ENCODE data around the gene SDHA.
"Not testable (repeated sequence)": the region's sequence is repeated elsewhere in the genome, so short reads cannot be mapped to it uniquely, and the experiment has no call there.

Gene SDHA

GRCh38 chr5:186091-187041 lies 31.8 kb upstream of the SDHA start:
- DNase-seq, result no peak

GRCh38 chr5:187042-187431 lies 31.1 kb upstream of the SDHA start:
- no peak for DNase-seq

- DNase-seq, result no peak
Measured at GRCh38 chr5:187617-188451, 30.3 kb upstream of the SDHA start.

- no peak for DNase-seq
Measured at GRCh38 chr5:188488-189481, 29.3 kb upstream of the SDHA start.

- no peak for DNase-seq
Measured at GRCh38 chr5:189486-189885, 28.6 kb upstream of the SDHA start.

- DNase-seq, result no peak
Measured at GRCh38 chr5:189976-190365, 28.1 kb upstream of the SDHA start.

GRCh38 chr5:190366-191035 lies 27.6 kb upstream of the SDHA start:
- no peak for DNase-seq

GRCh38 chr5:191036-191948 lies 26.8 kb upstream of the SDHA start, which contains the start of gene LRRC14B:
Gene LRRC14B (plus strand): TSS chr5:191495. CDS start chr5:191539, 44 bp downstream.
- no peak for DNase-seq

GRCh38 chr5:191949-192690 lies 26.0 kb upstream of the SDHA start:
- DNase-seq, result no peak

GRCh38 chr5:192691-192969 lies 25.5 kb upstream of the SDHA start:
- DNase-seq, result no peak

- DNase-seq, result no peak
Measured at GRCh38 chr5:192970-193831, 24.9 kb upstream of the SDHA start.

- DNase-seq, result no peak
Measured at GRCh38 chr5:194102-194501, 24.0 kb upstream of the SDHA start.

GRCh38 chr5:194603-195209 lies 23.4 kb upstream of the SDHA start:
- DNase-seq, result no peak

- DNase-seq, result no peak
Measured at GRCh38 chr5:195401-196160, 22.5 kb upstream of the SDHA start.

GRCh38 chr5:196350-196749 lies 21.8 kb upstream of the SDHA start:
- no peak for DNase-seq

- DNase-seq, result not testable (repeated sequence)
Measured at GRCh38 chr5:197031-197430, 21.1 kb upstream of the SDHA start.

- DNase-seq, result no peak
Measured at GRCh38 chr5:197892-198489, 20.1 kb upstream of the SDHA start.

All from NCI-H187 treated with DMSO at 0.1 percent for 48 hours (cell line).